Astrocyte (in vitro differentiated cells and primary cell): Measurements from ENCODE around the gene FGGY.

Experiments
- EZH2 ChIP-seq: IDR thresholded peaks from 2 replicates; pipeline ENCODE4 v1.6.1; 2012; ENCODE audit warnings: mild to moderate bottlenecking, low read length, inconsistent platforms; ENCODE audit not compliant: insufficient read depth
- TF ChIP-seq, protein P1 (sequence below): IDR thresholded peaks from 2 replicates; pipeline ENCODE4 v1.5.1; 2011; ENCODE audit warnings: low read depth, mild to moderate bottlenecking, inconsistent platforms, low read length, moderate library complexity; ENCODE audit not compliant: insufficient read depth

DNA sequence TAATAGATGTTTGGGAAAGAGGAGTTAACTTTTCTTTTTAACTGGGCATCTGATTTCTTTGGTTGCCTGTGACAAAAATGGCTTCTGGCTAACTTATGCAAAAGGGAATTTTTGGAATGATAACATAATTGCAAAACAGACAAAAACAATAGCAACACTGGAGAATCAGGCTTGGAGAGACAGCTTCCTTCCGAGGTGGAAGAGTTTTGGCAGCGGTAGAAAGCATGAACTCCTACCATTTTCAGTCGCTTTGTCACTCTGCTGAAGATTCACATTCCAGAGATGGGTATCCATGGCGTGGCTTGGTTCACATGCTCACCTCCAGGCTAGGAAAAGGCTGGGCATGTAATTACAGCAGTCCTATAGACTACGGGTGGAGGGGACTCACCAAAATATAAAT is 17.2 kb upstream of the FGGY start:
- TF ChIP-seq, protein P1, sequence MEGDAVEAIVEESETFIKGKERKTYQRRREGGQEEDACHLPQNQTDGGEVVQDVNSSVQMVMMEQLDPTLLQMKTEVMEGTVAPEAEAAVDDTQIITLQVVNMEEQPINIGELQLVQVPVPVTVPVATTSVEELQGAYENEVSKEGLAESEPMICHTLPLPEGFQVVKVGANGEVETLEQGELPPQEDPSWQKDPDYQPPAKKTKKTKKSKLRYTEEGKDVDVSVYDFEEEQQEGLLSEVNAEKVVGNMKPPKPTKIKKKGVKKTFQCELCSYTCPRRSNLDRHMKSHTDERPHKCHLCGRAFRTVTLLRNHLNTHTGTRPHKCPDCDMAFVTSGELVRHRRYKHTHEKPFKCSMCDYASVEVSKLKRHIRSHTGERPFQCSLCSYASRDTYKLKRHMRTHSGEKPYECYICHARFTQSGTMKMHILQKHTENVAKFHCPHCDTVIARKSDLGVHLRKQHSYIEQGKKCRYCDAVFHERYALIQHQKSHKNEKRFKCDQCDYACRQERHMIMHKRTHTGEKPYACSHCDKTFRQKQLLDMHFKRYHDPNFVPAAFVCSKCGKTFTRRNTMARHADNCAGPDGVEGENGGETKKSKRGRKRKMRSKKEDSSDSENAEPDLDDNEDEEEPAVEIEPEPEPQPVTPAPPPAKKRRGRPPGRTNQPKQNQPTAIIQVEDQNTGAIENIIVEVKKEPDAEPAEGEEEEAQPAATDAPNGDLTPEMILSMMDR: no peak
- TF ChIP-seq EZH2: no peak
